ENCODE measurements around the gene ANXA1.
A peak's percentile ranks its signal among the peaks of the same experiment; 100 is the strongest.
"Not testable (repeated sequence)": the region's sequence is repeated elsewhere in the genome, so short reads cannot be mapped to it uniquely, and the experiment has no call there.

ANXA1 gene

DNA sequence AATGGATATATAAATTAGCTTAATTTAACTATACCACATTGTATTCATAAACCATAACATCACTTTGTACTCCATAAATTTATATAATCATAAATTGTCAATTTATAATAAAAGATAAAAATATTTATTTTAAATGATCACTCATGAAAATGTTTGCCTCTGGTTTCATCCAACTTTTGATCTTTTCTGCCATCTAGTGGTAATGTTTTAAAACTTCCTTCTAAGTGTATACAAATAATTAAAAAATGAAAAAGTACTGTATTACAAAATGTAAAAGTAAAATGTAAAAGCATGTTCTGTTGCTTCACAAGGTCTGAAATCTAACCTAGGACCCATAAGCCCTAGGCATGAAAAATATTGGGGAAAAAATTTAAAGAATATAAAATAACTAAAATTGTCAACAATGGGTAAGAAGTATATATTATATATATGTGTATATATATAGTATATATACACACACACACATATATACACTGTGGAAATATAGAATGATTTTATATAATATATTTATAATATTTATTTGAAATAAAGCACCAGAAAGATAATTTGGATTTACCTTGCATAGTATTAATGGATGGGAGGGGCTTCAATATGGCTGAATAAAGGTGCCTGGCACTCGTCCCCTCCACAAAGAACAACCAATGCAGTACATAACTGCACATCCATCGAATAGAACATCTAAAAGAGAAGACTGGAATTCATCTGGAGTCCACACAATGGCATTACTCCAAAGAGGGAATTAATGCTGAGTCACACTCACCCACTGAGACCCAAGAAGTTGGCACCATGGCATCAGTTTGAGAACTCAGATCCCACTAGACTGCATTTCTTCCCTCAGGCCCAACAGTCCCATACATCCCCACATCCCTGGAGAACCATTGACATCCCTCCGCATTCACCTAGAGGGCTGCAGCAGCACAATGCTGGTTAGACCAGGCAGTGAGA, 32.5 kb downstream of the ANXA1 start:
- DNase-seq (ENCODE audit: insufficient read length, low spot score) (no peak), FAIRE-seq (no peak)
- TF ChIP-seq, protein P1, sequence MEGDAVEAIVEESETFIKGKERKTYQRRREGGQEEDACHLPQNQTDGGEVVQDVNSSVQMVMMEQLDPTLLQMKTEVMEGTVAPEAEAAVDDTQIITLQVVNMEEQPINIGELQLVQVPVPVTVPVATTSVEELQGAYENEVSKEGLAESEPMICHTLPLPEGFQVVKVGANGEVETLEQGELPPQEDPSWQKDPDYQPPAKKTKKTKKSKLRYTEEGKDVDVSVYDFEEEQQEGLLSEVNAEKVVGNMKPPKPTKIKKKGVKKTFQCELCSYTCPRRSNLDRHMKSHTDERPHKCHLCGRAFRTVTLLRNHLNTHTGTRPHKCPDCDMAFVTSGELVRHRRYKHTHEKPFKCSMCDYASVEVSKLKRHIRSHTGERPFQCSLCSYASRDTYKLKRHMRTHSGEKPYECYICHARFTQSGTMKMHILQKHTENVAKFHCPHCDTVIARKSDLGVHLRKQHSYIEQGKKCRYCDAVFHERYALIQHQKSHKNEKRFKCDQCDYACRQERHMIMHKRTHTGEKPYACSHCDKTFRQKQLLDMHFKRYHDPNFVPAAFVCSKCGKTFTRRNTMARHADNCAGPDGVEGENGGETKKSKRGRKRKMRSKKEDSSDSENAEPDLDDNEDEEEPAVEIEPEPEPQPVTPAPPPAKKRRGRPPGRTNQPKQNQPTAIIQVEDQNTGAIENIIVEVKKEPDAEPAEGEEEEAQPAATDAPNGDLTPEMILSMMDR (IDR thresholded peaks at IDR 0.05; ENCODE audit: insufficient read depth, missing control alignments): peak; percentile 53

DNA sequence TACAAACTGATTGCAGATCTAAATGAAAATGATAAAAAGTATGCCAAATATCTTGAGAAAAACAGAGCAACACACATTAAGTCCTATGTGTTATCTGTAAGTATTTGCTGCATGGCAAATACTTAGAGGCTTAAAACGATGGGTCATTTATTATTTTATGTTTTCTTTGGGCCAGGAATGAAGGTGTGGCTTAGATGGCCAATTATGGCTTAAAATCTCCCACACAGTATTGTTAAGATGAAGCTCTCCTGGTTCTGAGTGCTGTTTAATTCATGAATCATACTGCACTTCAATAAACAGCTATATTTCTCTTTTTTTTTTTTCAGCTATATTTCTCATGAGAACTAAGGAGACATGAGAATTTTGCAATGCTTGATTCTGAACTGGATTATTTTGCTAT, 39.4 kb downstream of the ANXA1 start:
- not testable (repeated sequence) for FAIRE-seq; DNase-seq (ENCODE audit: insufficient read length, low spot score)

DNA sequence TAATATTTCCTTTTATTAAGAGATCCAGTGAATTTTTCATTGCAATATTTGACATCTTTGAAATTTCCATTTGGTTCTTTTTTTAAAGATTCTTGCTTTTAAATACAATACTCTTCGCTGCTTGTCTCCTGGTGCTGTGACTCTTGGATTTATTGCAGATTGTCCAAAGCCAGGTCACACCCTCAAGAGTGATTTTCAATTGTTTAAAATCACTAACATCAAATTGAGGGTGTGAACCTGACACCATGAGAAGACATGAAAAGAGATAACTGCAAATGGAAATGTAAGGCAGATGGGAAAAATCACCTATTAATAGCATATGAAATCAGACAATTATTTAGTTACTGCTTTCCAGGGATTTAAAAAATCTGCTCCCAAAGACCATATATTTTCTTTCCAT, 42.6 kb downstream of the ANXA1 start:
- no peak for DNase-seq (ENCODE audit: insufficient read length, low spot score)

DNA sequence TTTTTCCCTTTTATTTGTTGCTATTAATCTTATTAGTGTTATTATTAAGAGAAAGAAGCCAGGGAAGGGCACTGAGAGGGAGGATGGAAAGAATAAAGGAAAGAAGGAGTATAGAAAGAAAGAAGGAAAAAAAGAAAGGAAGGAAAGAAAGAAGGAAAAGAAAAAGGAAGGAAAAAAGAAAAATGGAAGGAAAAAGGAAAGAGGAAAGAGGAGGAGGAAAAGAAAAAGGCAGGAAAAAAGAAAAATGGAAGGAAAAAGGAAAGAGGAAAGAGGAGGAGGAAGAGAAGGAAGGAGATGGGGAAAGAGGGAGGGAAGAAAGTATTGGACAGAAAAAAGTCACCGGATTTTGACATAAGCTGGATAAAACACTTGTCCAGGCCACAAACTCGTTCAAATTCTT, 47.8 kb downstream of the ANXA1 start:
- TF ChIP-seq, protein P1 (IDR thresholded peaks at IDR 0.05; ENCODE audit: insufficient read depth, missing control alignments): no peak
- DNase-seq (ENCODE audit: insufficient read length, low spot score): no peak
- no peak for FAIRE-seq

More for the DNA sequence above, 42.6 kb downstream of the ANXA1 start:
- no peak for FAIRE-seq
- TF ChIP-seq, protein P1 (IDR thresholded peaks at IDR 0.05; ENCODE audit: insufficient read depth, missing control alignments): no peak

DNA sequence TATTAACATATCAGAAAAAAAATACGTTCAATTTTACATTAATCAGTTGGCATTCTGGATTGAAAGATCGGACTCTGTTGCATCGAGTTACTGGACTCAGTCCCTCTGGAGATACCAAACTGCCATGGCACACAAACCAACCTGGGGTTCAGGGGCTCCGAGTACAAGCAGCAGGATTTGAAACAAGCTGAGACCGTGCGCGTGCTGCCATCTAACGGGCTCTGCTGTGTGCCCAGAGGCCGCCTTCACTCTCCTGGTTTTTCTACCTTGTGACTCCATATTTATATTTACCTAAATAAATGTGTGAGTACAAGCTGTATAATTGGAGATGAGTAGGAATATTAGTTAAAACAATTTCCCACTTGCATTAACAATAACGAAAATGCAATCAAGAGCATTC, 48.2 kb downstream of the ANXA1 start:
- DNase-seq (ENCODE audit: insufficient read length, low spot score) (no peak), FAIRE-seq (no peak)
- TF ChIP-seq, protein P1 (IDR thresholded peaks at IDR 0.05; ENCODE audit: insufficient read depth, missing control alignments): peak; percentile 12

DNA sequence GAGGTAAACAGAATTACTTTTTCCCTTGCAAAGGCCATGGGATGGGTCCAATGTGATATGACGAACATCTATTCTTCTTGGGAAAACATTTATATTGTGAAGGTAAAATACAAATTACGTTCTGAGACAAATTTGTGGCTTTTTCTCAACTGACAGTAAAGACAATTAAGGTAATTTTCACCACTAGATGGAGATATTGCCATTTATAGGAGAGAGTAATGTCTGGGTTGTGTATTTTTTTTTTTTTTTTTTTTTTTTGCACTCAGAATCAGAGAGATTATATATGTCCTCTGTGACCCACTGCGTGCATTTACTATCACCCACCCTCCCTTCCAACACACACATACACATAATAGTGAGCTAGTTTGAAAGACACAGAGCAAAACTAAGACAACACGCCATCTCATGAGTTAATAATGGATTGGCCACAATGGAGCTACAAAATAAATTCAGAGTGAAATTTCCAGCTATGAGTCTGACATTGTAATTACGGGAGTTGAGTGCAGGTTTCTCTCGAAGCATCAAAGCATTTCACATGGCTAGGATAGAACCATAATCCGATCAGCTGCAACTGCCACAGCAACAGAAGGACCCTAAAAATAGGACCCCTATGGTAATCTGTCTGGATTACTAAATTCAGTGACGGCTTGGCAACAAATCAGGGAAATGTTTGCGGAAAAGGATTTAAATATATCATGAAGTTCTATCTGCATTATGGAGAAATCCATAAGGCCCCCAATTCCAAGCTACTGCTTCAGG, 49.2 kb downstream of the ANXA1 start:
- TF ChIP-seq, protein P1 (IDR thresholded peaks at IDR 0.05; ENCODE audit: insufficient read depth, missing control alignments): peak; percentile 55
- FAIRE-seq (peak; percentile 96), DNase-seq (ENCODE audit: insufficient read length, low spot score) (no peak)

DNA sequence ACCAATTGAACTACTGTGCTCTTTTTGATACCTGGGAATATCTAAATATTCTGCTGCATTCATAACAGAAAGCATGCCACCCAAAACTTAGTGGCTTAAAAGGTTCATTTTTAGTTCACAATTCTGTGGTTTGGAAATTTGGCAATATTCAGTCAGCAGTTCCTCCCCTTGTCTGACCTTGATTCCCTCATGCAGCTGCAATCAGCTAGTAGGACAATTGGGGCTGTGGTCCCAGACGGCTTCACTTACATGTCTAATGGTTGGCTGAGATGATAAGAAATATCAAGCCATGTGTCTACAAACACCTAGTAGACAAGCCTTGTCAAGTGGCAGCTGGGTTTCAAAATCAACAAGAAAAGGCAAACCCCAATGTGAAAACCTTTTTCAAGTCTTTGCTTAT, 51.3 kb downstream of the ANXA1 start:
- peak; percentile 6 for FAIRE-seq
- TF ChIP-seq, protein P1 (IDR thresholded peaks at IDR 0.05; ENCODE audit: insufficient read depth, missing control alignments): no peak
- DNase-seq (ENCODE audit: insufficient read length, low spot score): no peak
